Heart right ventricle (tissue), 16 donors: ENCODE measurements around the gene KMT2E. TPM values are rescaled to one million over a fixed set of nuclear protein-coding genes. Genes with fewer than 3 reads are reported as not detected.

Source experiments
- ATAC-seq, 8 donors: fragments of 200-7000 bp; cut with Tn5 transposase; one replicate each; pipeline ENCODE4 v1.9.1; 2020; ENCODE audit warnings: mild to moderate bottlenecking in 8 of 8, moderate library complexity in 8 of 8, moderate number of reproducible peaks in 1 of 8
- DNase-seq, 2 donors: peaks; one replicate each; pipeline ENCODE4 v3.0.0-alpha.2; 2020
- H3K27ac ChIP-seq, 10 donors: fragments of 200-600 bp; sonication (generic) in 2 of 10; one replicate each; pipeline versions ENCODE4 v1.5.0 to v1.8.0; 2020 to 2022; ENCODE audit warnings: mild to moderate bottlenecking in 3 of 10
- H3K27me3 ChIP-seq, 7 donors: fragments of 200-600 bp; one replicate each; pipeline ENCODE4 v1.8.0; 2021 to 2022; ENCODE audit warnings: mild to moderate bottlenecking in 2 of 7
- H3K36me3 ChIP-seq, 9 donors: fragments of 200-600 bp; sonication (generic) in 1 of 9; one replicate each; pipeline versions ENCODE4 v1.5.0 to v1.8.0; 2020 to 2022; ENCODE audit warnings: mild to moderate bottlenecking in 2 of 9
- H3K4me1 ChIP-seq, 9 donors: fragments of 200-600 bp; sonication (generic) in 1 of 9; one replicate each; pipeline versions ENCODE4 v1.5.0 to v1.8.0; 2020 to 2022; ENCODE audit warnings: mild to moderate bottlenecking in 4 of 9
- H3K4me3 ChIP-seq, 10 donors: fragments of 200-600 bp; sonication (generic) in 2 of 10; one replicate each; pipeline versions ENCODE4 v1.5.0 to v1.8.0; 2020 to 2022; ENCODE audit warnings: mild to moderate bottlenecking in 7 of 10, moderate library complexity in 2 of 10
- H3K9me3 ChIP-seq, 11 donors: fragments of 200-600 bp in 10 of 11; sonication (generic) in 2 of 11; one replicate each; pipeline versions ENCODE4 v1.5.0 to v1.8.0; 2013 to 2022; ENCODE audit warnings: mild to moderate bottlenecking in 2 of 11, control low read depth in 1 of 11, moderate library complexity in 1 of 11
- WGBS, 2 donors: extraction: QIAGEN DNeasy Blood & Tissue Kit; methylation state at CpG; one replicate each; pipeline ENCODE4 v1.1.7; 2013; ENCODE audit warnings: inconsistent platforms in 1 of 2; 5-methylcytosine and 5-hydroxymethylcytosine counted together
- intact Hi-C, 10 donors: fragments of 100-400 bp; cut with DNase I; formaldehyde crosslinking; loops; one replicate each; pipeline versions ENCODE4 v1.11.1 to v1.14.2; 2022
- polyA plus RNA-seq, 2 donors: library from polyadenylated mRNA; stranded (reverse); fragments of 200-250 nt; gene quantifications; one replicate each; pipeline ENCODE4 v1.2.3, GENCODE V29; 2013
- total RNA-seq, 10 donors: library from RNA; stranded (reverse); fragmentation: NEBNext Ultra II Directional in 3 of 10; extraction: Animal tissue kit (Norgen Biotek cat#: 25700) in 3 of 10; gene quantifications; one replicate each; pipeline versions ENCODE4 v1.2.1 to v1.2.4, GENCODE V29; 2021 to 2023
- TF ChIP-seq, protein P1 (sequence below), 9 donors: fragments of 200-600 bp; sonication (generic) in 2 of 9; IDR thresholded peaks; one replicate each; pipeline versions ENCODE4 v1.5.0 to v1.8.0; 2021 to 2022; ENCODE audit warnings: antibody characterized with exemption in 9 of 9, mild to moderate bottlenecking in 5 of 9, moderate library complexity in 1 of 9
- donor health status: Arrhythmogenic right ventricular cardiomyopathy.
- donor health status: ischemic (EF 13 %, LVEDD 7.1; RV severe dilation, severe dysfunction).
- donor health status: healthy with polysubstance abuse.
- donor health status: DM: no; HTN: yes; CAD: no.
- donor health status: DM: no; HTN: no; CAD: no.
- donor health status: ischemic (EF 25% LVEDD 6.9; RV normal size, moderate dysfunction).
- donor health status: ischemic (EF 25% LVEDD 5.7; RV mildly dilated, moderate dysfunction).
- donor health status: healthy.
- donor health status: DM: yes; HTN: yes; CAD: no.
- donor health status: Ischemic cardiomyopathy.
- donor health status: ischemic (EF 35%, LVEDD 5.7; RV mildly dilated, moderate dysfunction).
- donor health status: nonischemic (EF 11% LVEDD 7.7; RV severe dilation, severe dysfunction).
- donor health status: DM: yes; HTN: yes; CAD: no.
- donor health status: PGD.
- donor health status: ischemic (EF 29% LVEDD 5.4; RV normal size, mild dysfunction).
- donor health status: nonischemic (EF 23%, LVEDD 6.1; RV moderate dilation, normal function).

The KMT2E gene
- total and polyA plus RNA-seq, 12 donors = 9.4 to 53.3 (median 46.2) TPM

DNA sequence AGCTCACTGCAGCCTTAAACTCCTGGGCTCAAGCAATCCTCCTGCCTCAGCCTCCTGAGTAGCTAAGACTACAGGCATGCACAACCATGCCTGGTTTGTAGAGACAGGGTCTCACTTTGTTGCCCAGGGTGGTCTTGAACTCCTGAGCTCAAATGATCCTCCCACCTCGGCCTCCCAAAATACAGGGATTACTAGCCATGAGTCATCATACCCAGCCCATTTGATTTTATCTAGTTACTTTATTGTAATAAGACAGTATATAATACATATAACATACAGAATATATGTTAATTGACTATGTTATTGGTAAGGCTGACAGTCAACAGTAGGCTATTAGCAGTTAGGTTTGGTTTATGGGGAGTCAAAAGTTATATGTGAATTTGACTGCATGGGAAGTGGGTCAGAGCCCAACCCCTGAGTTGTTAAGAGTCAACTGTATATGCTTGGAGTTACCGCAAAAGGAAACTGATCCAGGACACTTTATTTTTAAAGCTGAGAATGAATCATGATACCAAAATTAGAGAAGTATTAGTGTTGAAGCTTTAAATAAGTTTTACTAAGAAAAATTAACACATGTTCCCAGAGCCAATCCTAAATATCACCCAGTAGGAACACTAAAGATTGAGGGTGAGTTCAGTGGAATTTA is 20.7 kb upstream of the KMT2E start:
- H3K9me3 ChIP-seq = no peaks in the 10 kb centered on the region
- H3K36me3 ChIP-seq = peaks cover 0 to 50% (median 4%) of the 10 kb centered on the region in 9 donors
- 50 to 75% methylated on average over 2 of the region's 2 CpGs for WGBS, 2 donors
- H3K27ac ChIP-seq = peak overlapping the region in 7 of 10 donors; percentile 14 to 55 (median 45)
- no peaks in the 10 kb centered on the region for H3K27me3 ChIP-seq
- intact Hi-C loops = no loop called here
- TF ChIP-seq, protein P1, sequence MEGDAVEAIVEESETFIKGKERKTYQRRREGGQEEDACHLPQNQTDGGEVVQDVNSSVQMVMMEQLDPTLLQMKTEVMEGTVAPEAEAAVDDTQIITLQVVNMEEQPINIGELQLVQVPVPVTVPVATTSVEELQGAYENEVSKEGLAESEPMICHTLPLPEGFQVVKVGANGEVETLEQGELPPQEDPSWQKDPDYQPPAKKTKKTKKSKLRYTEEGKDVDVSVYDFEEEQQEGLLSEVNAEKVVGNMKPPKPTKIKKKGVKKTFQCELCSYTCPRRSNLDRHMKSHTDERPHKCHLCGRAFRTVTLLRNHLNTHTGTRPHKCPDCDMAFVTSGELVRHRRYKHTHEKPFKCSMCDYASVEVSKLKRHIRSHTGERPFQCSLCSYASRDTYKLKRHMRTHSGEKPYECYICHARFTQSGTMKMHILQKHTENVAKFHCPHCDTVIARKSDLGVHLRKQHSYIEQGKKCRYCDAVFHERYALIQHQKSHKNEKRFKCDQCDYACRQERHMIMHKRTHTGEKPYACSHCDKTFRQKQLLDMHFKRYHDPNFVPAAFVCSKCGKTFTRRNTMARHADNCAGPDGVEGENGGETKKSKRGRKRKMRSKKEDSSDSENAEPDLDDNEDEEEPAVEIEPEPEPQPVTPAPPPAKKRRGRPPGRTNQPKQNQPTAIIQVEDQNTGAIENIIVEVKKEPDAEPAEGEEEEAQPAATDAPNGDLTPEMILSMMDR (IDR thresholded peaks at IDR 0.05) = no peak
- ATAC-seq (peak in 5 of 8 donors; percentile 22 to 71 (median 52)), DNase-seq (no peak)
- no peak overlapping the region for H3K4me3 ChIP-seq
- peaks cover 8 to 77% (median 60%) of the 10 kb centered on the region in 9 donors for H3K4me1 ChIP-seq

GRCh38 chr7:104998040-104998752 is 15.8 kb upstream of the KMT2E start:
- peaks cover 28 to 100% (median 100%) of the 10 kb centered on the region in 9 donors for H3K4me1 ChIP-seq
- no peak overlapping the region for H3K4me3 ChIP-seq
- TF ChIP-seq, protein P1 (IDR thresholded peaks at IDR 0.05) = no peak
- no peak for ATAC-seq
- no peaks in the 10 kb centered on the region for H3K27me3 ChIP-seq
- H3K36me3 ChIP-seq = peaks cover 0 to 48% (median 0%) of the 10 kb centered on the region in 9 donors
- H3K9me3 ChIP-seq = no peaks in the 10 kb centered on the region
- intact Hi-C loops = no loop called here
- WGBS, 2 donors = 96% methylated on average over 3 of the region's 3 CpGs
- no peak overlapping the region for H3K27ac ChIP-seq
- no peak for DNase-seq

- Histone ChIP-seq H3K36me3 (peaks cover 0 to 37% (median 0%) of the 10 kb centered on the region in 9 donors), H3K27me3 (no peaks in the 10 kb centered on the region), H3K27ac (peak overlapping the region in 1 of 10 donors; percentile 68), H3K9me3 (no peaks in the 10 kb centered on the region), H3K4me1 (peaks cover 31 to 100% (median 100%) of the 10 kb centered on the region in 9 donors), H3K4me3 (no peak overlapping the region)
- no peak for ATAC-seq
- intact Hi-C loops = no loop called here
- WGBS, 2 donors = 38 to 42% methylated on average over 4 of the region's 4 CpGs
- TF ChIP-seq, protein P1 (IDR thresholded peaks at IDR 0.05) = no peak
- no peak for DNase-seq
These were observed 13.8 kb upstream of the KMT2E start for GRCh38 chr7:105000200-105000599.

GRCh38 chr7:105000927-105001336 is 13.1 kb upstream of the KMT2E start:
- Histone ChIP-seq H3K27ac (peak overlapping the region in 1 of 10 donors; percentile 68), H3K4me3 (no peak overlapping the region), H3K27me3 (no peaks in the 10 kb centered on the region), H3K9me3 (no peaks in the 10 kb centered on the region), H3K4me1 (peaks cover 30 to 99% (median 97%) of the 10 kb centered on the region in 9 donors), H3K36me3 (peaks cover 0 to 44% (median 0%) of the 10 kb centered on the region in 9 donors)
- DNase-seq = no peak
- intact Hi-C loops = no loop called here
- WGBS, 2 donors = 90% methylated on average over 18 of the region's 18 CpGs
- TF ChIP-seq, protein P1 (IDR thresholded peaks at IDR 0.05) = no peak
- ATAC-seq = peak in 2 of 8 donors; percentile 13 to 72
